GM18870 (cell line): Measurements from ENCODE around the gene PNMA8B.

Source experiments
- ATAC-seq: cut with Tn5 transposase; IDR thresholded peaks from one replicate; pipeline ENCODE4 v1.9.1; 2021; ENCODE audit warnings: moderate library complexity; ENCODE audit not compliant: unreplicated experiment

PNMA8B gene

GRCh38 chr19:46460055-46460454, 35.6 kb downstream of the PNMA8B start:
- ATAC-seq = no peak

- no peak for ATAC-seq
Measured at GRCh38 chr19:46456930-46457329, 38.7 kb downstream of the PNMA8B start.

GRCh38 chr19:46454244-46454643, 41.4 kb downstream of the PNMA8B start:
- ATAC-seq = no peak

GRCh38 chr19:46453661-46454060, 42.0 kb downstream of the PNMA8B start:
- no peak for ATAC-seq

GRCh38 chr19:46452186-46452585, 43.5 kb downstream of the PNMA8B start:
- ATAC-seq = no peak

- no peak for ATAC-seq
Measured at GRCh38 chr19:46451352-46451751, 44.3 kb downstream of the PNMA8B start.

- no peak for ATAC-seq
Measured at GRCh38 chr19:46450737-46451136, 44.9 kb downstream of the PNMA8B start.

GRCh38 chr19:46449228-46449627, 46.4 kb downstream of the PNMA8B start:
- no peak for ATAC-seq

GRCh38 chr19:46448601-46449000, 47.1 kb downstream of the PNMA8B start:
- no peak for ATAC-seq

- no peak for ATAC-seq
Measured at GRCh38 chr19:46447824-46448223, 47.8 kb downstream of the PNMA8B start.

GRCh38 chr19:46447006-46447405, 48.7 kb downstream of the PNMA8B start:
- ATAC-seq = no peak

- no peak for ATAC-seq
Measured at GRCh38 chr19:46446021-46446420, 49.6 kb downstream of the PNMA8B start.

- ATAC-seq = no peak
Measured at GRCh38 chr19:46442808-46443450, 52.7 kb downstream of the PNMA8B start.

GRCh38 chr19:46441866-46442265, 53.8 kb downstream of the PNMA8B start:
- ATAC-seq = no peak
